Measurements from ENCODE around the gene EIF4B. TPM values are rescaled to one million over a fixed set of nuclear protein-coding genes. Genes with fewer than 3 reads are reported as not detected.

Gene EIF4B
- total RNA-seq, 8 experiments from 2014 or later = 367 to 585 (median 537) TPM

GRCh38 chr12:53049571-53050318, 43.5 kb downstream of the EIF4B start, which contains the start of gene TNS2:
Gene TNS2, plus strand, starts transcription at chr12:53050065. Its CDS starts 121 bp downstream, at chr12:53050186.
- H3K4me1 ChIP-seq (replicated peaks in 1 of 2) = peaks cover 57 to 70% of the 10 kb centered on the region in 2 donors
- peak within 1 kb of the TSS; percentile 52 to 85 for H3K27ac ChIP-seq
- H3K4me3 ChIP-seq = no peak within 1 kb of the TSS
- in situ Hi-C loops (cut with MboI; ENCODE audit: low pct_unique_long_range_greater_than_20kb in 2 of 9, low sequenced_read_pairs in 9 of 9, unreplicated experiment in 9 of 9) = no loop called here
- WGBS, 10 experiments = 28 to 60% (median 46%) methylated on average over 1 to 4 of the region's 20 CpGs; no CpG with 5 or more reads in 7 of the 10 experiments
- peak in 3 of 8 experiments; percentile 2 to 10 (median 6) for ATAC-seq (replicated peaks in 6 of 8)

GRCh38 chr12:53050426-53051057, 44.3 kb downstream of the EIF4B start:
- Histone ChIP-seq H3K4me3 (no peak overlapping the region), H3K4me1 (replicated peaks in 1 of 2) (peaks cover 57 to 71% of the 10 kb centered on the region in 2 donors), H3K27ac (peak overlapping the region; percentile 52 to 84)
- 0 to 100% (median 67%) methylated on average over 1 to 2 of the region's 2 CpGs; no CpG with 5 or more reads in 5 of the 10 experiments for WGBS, 10 experiments
- no peak for ATAC-seq (replicated peaks in 6 of 8)
- in situ Hi-C loops (cut with MboI; ENCODE audit: low pct_unique_long_range_greater_than_20kb in 2 of 9, low sequenced_read_pairs in 9 of 9, unreplicated experiment in 9 of 9) = no loop called here

DNA sequence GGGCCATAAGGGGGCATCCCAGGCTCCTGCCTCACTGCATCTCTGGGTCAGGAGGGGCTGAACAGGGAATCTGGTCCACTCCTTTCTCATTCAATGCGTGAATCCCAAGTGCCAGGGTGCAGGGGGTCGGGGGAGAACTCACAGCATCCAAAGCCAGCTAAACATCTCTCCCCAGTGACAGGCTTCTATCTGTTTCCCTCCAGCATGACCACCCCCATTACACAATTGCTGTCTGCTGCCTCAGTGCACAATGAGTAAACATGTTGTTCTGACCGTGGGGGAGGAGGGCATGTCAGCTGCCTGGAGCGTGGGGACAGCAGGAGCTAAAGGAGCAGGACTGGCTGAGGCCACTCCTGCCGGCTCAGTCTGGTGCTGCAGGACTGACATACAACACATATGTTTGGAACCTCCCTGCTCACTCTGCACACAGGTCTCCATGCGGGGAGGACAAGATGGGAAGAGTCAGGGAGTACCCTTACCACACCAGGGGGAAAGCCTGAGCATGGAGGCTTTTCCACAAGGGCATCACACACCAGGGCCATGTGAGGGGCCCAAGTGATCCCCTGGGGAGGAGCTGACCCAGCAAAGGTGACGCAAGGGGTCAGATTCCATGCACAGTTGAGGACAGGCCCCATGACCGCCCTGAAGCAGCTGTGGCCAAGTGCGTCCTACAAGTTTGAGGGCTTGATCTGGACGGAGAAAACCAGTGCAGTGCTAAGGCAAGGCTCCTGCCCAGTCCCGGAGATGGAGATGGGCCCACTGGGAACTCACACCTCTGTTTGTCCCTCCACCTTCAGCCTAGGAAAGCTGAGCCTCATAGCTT, 45.0 kb downstream of the EIF4B start:
- peak in 7 of 8 experiments; percentile 2 to 55 (median 33) for ATAC-seq (replicated peaks in 6 of 8)

DNA sequence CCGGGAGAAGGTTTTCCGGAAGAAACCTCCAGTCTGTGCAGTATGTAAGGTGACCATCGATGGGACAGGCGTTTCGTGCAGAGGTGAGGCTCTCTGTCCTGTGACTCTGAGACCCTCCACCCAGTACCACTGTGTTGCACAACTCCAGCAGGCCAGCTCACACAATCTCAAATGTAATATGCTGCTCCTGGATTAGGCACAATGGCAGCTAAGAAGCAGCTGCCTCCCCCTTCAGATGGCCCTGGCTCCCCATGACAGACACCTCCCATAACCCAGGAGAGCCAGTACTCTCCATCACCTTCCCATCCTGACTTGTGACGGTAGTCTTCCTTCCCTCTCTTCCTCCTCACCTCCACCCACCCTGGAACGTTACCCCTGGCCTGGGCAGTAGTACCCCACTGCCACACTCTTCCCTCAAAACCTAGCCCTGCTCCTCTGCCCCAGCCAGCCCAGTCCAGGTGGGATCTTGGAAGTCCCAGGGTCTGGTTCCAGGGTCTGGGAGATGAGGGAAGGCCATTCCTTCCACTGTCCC, 45.7 kb downstream of the EIF4B start:
- no peak overlapping the region for H3K4me3 ChIP-seq
- WGBS, 10 experiments = 0 to 83% methylated on average over 2 to 4 of the region's 7 CpGs; no CpG with 5 or more reads in 8 of the 10 experiments
- in situ Hi-C loops (cut with MboI; ENCODE audit: low pct_unique_long_range_greater_than_20kb in 2 of 9, low sequenced_read_pairs in 9 of 9, unreplicated experiment in 9 of 9) = no loop called here
- H3K4me1 ChIP-seq (replicated peaks in 1 of 2) = peaks cover 51 to 63% of the 10 kb centered on the region in 2 donors
- ATAC-seq (replicated peaks in 6 of 8) = no peak
- H3K27ac ChIP-seq = peak overlapping the region in 1 of 2 donors; percentile 84

More for the DNA sequence above, 45.0 kb downstream of the EIF4B start:
- H3K27ac ChIP-seq = peak overlapping the region; percentile 52 to 84
- H3K4me3 ChIP-seq = no peak overlapping the region
- H3K4me1 ChIP-seq (replicated peaks in 1 of 2) = peaks cover 51 to 66% of the 10 kb centered on the region in 2 donors
- 0 to 42% (median 9%) methylated on average over 1 to 8 of the region's 11 CpGs; no CpG with 5 or more reads in 6 of the 10 experiments for WGBS, 10 experiments
- in situ Hi-C loops (cut with MboI; ENCODE audit: low pct_unique_long_range_greater_than_20kb in 2 of 9, low sequenced_read_pairs in 9 of 9, unreplicated experiment in 9 of 9) = no loop called here

GRCh38 chr12:53052419-53053217, 46.4 kb downstream of the EIF4B start:
- 100% methylated on average over 1 of the region's 11 CpGs; no CpG with 5 or more reads in 9 of the 10 experiments for WGBS, 10 experiments
- in situ Hi-C loops (cut with MboI; ENCODE audit: low pct_unique_long_range_greater_than_20kb in 2 of 9, low sequenced_read_pairs in 9 of 9, unreplicated experiment in 9 of 9) = no loop called here
- Histone ChIP-seq H3K4me3 (no peak overlapping the region), H3K4me1 (replicated peaks in 1 of 2) (peaks cover 50 to 62% of the 10 kb centered on the region in 2 donors), H3K27ac (peak overlapping the region in 1 of 2 donors; percentile 84)
- peak in 3 of 8 experiments; percentile 2 to 8 (median 4) for ATAC-seq (replicated peaks in 6 of 8)

- peak overlapping the region; percentile 63 to 94 (median 80) for H3K4me3 ChIP-seq
- in situ Hi-C loops (cut with MboI; ENCODE audit: low pct_unique_long_range_greater_than_20kb in 2 of 9, low sequenced_read_pairs in 9 of 9, unreplicated experiment in 9 of 9) = no loop called here
- H3K4me1 ChIP-seq (replicated peaks in 1 of 2) = peaks cover 43 to 53% of the 10 kb centered on the region in 2 donors
- ATAC-seq (replicated peaks in 6 of 8) = peak in 3 of 8 experiments; percentile 0 to 2 (median 1)
- no peak overlapping the region for H3K27ac ChIP-seq
- 0 to 13% (median 4%) methylated on average over 1 to 4 of the region's 16 CpGs; no CpG with 5 or more reads in 7 of the 10 experiments for WGBS, 10 experiments
These were observed 47.2 kb downstream of the EIF4B start for GRCh38 chr12:53053218-53054111.

DNA sequence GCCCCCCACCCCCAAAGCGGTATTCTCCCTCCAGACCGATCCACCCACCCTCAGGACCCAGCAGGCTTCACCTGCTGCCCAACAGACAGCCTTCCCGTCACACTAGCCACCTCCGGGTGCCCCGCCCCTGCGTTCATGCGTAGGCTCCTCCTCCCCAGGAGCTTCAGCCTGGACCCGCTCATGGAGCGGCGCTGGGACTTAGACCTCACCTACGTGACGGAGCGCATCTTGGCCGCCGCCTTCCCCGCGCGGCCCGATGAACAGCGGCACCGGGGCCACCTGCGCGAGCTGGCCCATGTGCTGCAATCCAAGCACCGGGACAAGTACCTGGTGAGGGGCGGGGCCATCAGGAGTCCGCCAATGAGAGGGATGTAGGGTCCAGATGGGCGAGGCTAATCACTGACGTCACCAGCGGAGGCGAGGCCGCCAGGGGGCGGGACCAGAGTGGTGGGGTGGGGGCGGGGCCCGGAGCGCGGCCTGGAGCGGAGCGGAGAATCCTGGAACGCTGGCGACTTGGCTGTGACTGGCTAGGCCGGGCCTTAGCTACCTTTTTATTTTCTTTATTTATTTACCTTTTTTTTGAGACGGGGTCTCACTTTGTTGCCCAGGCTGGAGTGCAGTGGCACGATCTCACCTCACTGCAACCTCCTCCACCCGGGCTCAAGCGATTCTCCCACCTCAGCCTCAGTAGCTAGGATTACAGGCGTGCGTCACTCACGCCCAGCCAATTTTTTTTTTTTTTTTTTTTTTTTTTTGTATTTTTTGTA, 48.0 kb downstream of the EIF4B start:
- 0 to 70% (median 19%) methylated on average over 1 to 22 of the region's 48 CpGs; no CpG with 5 or more reads in 2 of the 10 experiments for WGBS, 10 experiments
- H3K27ac ChIP-seq = peak overlapping the region; percentile 48 to 61
- in situ Hi-C loops (cut with MboI; ENCODE audit: low pct_unique_long_range_greater_than_20kb in 2 of 9, low sequenced_read_pairs in 9 of 9, unreplicated experiment in 9 of 9) = no loop called here
- H3K4me1 ChIP-seq (replicated peaks in 1 of 2) = peaks cover 35 to 45% of the 10 kb centered on the region in 2 donors
- peak; percentile 44 to 82 (median 72) for ATAC-seq (replicated peaks in 6 of 8)
- peak overlapping the region; percentile 63 to 94 (median 80) for H3K4me3 ChIP-seq

DNA sequence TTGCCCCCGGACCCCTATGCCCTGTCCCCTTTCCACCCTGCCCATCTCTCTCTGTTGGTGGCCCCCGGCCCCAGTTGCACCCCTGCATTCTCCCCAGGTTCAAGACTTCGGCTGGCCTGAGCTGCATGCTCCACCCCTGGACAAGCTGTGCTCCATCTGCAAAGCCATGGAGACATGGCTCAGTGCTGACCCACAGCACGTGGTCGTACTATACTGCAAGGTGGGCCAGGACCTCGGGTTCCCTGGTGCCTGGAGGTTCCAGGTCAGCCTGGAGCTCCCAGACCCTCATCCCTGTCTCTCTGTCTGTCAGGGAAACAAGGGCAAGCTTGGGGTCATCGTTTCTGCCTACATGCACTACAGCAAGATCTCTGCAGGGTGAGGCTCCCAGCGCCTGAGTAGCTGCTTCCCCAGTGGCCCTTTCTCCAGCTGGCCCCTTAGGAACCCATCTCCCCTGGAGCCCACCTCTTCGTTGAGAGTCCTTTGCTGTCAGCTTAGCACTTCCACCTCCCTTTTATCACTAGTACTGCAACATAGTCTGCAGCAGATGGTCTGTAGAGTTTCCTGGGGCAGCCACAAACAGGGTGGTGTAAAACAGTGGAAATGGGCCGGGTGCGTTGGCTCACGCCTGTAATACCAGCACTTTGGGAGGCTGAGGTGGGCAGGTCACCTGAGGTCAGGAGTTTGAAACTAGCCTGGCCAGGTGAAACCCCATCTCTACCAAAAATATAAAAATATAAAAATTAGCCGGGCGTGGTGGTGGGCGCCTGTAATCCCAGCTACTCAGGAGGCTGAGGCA, 49.4 kb downstream of the EIF4B start:
- ATAC-seq (replicated peaks in 6 of 8) = no peak
- peaks cover 24 to 31% of the 10 kb centered on the region in 2 donors for H3K4me1 ChIP-seq (replicated peaks in 1 of 2)
- in situ Hi-C loops (cut with MboI; ENCODE audit: low pct_unique_long_range_greater_than_20kb in 2 of 9, low sequenced_read_pairs in 9 of 9, unreplicated experiment in 9 of 9) = no loop called here
- 76 to 100% (median 80%) methylated on average over 1 to 6 of the region's 15 CpGs; no CpG with 5 or more reads in 3 of the 10 experiments for WGBS, 10 experiments
- no peak overlapping the region for H3K4me3 ChIP-seq
- H3K27ac ChIP-seq = no peak overlapping the region

DNA sequence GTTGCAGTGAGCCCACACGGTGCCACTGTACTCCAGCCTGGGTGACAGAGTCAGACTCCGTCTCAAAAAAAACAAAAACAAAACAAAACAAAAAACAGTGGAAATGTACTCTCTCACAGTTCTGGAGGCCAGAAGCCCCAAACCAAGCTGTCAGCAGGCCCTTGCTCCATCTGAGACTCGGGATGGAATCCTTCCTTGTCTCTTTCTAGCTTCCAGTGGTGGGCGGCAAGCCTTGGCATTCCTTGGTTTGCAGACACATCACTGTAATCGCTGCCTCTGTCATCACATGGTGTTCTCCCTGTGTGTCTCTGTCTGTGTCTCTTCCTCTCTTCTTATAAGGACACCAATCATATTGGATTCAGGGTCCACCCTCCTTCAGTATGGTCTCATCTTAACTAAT, 50.0 kb downstream of the EIF4B start:
- 45 to 95% (median 80%) methylated on average over 1 to 4 of the region's 5 CpGs; no CpG with 5 or more reads in 1 of the 10 experiments for WGBS, 10 experiments
- in situ Hi-C loops (cut with MboI; ENCODE audit: low pct_unique_long_range_greater_than_20kb in 2 of 9, low sequenced_read_pairs in 9 of 9, unreplicated experiment in 9 of 9) = no loop called here
- no peak for ATAC-seq (replicated peaks in 6 of 8)
- H3K4me1 ChIP-seq (replicated peaks in 1 of 2) = peaks cover 17 to 25% of the 10 kb centered on the region in 2 donors
- no peak overlapping the region for H3K4me3 ChIP-seq
- H3K27ac ChIP-seq = no peak overlapping the region

GRCh38 chr12:53056901-53057300, 50.6 kb downstream of the EIF4B start:
- WGBS, 10 experiments = 67 to 100% (median 80%) methylated on average over 1 to 6 of the region's 7 CpGs; no CpG with 5 or more reads in 4 of the 10 experiments
- in situ Hi-C loops (cut with MboI; ENCODE audit: low pct_unique_long_range_greater_than_20kb in 2 of 9, low sequenced_read_pairs in 9 of 9, unreplicated experiment in 9 of 9) = no loop called here
- H3K4me3 ChIP-seq = no peak overlapping the region
- no peak overlapping the region for H3K27ac ChIP-seq
- no peak for ATAC-seq (replicated peaks in 6 of 8)
- H3K4me1 ChIP-seq (replicated peaks in 1 of 2) = peaks cover 11 to 19% of the 10 kb centered on the region in 2 donors

All from motor neuron (in vitro differentiated cells).